PFSK-1 (cell line): ENCODE results near the gene CPA4.

Source experiments
- FOXP2 ChIP-seq: optimal IDR thresholded peaks from 2 replicates; pipeline ENCODE3; 2011; ENCODE audit warnings: borderline replicate concordance, control low read depth, inconsistent platforms; ENCODE audit not compliant: insufficient read depth; ENCODE audit errors: extremely low read length, extremely low read depth
- POLR2AphosphoS5 ChIP-seq: IDR thresholded peaks from 2 replicates; pipeline ENCODE4 v1.6.1; 2012; ENCODE audit warnings: low read depth, mild to moderate bottlenecking, control low read depth, low read length, moderate library complexity
- SIN3A ChIP-seq: IDR thresholded peaks from 2 replicates; pipeline ENCODE4 v1.6.1; 2012; ENCODE audit warnings: mild to moderate bottlenecking, low read length, moderate library complexity, borderline replicate concordance; ENCODE audit not compliant: insufficient read depth
- TAF1 ChIP-seq: IDR thresholded peaks from 2 replicates; pipeline ENCODE4 v1.6.1; 2012; ENCODE audit warnings: low read length, control low read depth, borderline replicate concordance; ENCODE audit not compliant: insufficient read depth
- TF ChIP-seq, protein P1 (sequence below), 2 experiments: IDR thresholded peaks; 2 replicates each; pipeline versions ENCODE4 v1.6.1 to v1.8.0; 2011 to 2012; ENCODE audit warnings: low read depth in 2 of 2, low read length in 2 of 2, control low read depth in 1 of 2, inconsistent platforms in 1 of 2, mild to moderate bottlenecking in 1 of 2, moderate library complexity in 1 of 2; ENCODE audit not compliant: insufficient read depth in 1 of 2

Gene CPA4

DNA sequence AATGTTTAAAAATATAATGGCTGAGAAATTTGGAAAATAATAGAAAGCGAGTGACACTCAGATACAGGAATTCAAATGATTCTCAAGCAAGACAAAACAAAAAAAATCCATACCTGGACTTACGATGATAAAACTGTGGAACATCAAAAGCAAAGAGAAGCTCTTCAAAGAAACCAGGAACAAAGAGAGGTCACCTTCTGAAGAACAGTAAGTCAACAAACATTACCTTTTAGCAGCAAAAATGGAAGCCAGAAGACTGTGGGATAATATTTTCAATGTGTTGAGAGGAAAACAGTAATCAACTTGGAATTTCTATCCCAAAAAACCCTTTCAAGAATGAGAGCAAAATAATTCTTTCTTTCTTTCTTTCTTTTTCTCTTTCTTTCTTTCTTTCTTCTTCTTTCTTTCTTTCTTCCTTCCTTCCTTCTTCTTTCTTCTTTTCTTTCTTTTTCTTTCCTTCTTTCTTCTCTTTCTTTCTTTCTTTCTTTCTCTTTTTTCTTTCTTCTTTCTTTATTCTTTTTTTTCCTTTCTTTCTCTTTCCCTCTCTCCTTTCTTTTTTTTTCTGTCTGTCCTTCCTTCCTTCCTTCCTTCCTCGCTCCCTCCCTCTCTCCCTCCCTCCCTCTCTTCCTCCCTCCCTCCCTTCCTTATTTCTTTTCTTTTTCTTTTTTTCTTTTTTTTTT, 49.9 kb downstream of the CPA4 start:
- no peak for TF ChIP-seq FOXP2
- TF ChIP-seq TAF1: no peak
- TF ChIP-seq SIN3A: no peak
- TF ChIP-seq, protein P1, sequence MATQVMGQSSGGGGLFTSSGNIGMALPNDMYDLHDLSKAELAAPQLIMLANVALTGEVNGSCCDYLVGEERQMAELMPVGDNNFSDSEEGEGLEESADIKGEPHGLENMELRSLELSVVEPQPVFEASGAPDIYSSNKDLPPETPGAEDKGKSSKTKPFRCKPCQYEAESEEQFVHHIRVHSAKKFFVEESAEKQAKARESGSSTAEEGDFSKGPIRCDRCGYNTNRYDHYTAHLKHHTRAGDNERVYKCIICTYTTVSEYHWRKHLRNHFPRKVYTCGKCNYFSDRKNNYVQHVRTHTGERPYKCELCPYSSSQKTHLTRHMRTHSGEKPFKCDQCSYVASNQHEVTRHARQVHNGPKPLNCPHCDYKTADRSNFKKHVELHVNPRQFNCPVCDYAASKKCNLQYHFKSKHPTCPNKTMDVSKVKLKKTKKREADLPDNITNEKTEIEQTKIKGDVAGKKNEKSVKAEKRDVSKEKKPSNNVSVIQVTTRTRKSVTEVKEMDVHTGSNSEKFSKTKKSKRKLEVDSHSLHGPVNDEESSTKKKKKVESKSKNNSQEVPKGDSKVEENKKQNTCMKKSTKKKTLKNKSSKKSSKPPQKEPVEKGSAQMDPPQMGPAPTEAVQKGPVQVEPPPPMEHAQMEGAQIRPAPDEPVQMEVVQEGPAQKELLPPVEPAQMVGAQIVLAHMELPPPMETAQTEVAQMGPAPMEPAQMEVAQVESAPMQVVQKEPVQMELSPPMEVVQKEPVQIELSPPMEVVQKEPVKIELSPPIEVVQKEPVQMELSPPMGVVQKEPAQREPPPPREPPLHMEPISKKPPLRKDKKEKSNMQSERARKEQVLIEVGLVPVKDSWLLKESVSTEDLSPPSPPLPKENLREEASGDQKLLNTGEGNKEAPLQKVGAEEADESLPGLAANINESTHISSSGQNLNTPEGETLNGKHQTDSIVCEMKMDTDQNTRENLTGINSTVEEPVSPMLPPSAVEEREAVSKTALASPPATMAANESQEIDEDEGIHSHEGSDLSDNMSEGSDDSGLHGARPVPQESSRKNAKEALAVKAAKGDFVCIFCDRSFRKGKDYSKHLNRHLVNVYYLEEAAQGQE (IDR thresholded peaks at IDR 0.05; ENCODE audit: insufficient read depth in 1 of 2, low read depth in 2 of 2, low read length in 2 of 2): no peak
- TF ChIP-seq POLR2AphosphoS5: no peak

DNA sequence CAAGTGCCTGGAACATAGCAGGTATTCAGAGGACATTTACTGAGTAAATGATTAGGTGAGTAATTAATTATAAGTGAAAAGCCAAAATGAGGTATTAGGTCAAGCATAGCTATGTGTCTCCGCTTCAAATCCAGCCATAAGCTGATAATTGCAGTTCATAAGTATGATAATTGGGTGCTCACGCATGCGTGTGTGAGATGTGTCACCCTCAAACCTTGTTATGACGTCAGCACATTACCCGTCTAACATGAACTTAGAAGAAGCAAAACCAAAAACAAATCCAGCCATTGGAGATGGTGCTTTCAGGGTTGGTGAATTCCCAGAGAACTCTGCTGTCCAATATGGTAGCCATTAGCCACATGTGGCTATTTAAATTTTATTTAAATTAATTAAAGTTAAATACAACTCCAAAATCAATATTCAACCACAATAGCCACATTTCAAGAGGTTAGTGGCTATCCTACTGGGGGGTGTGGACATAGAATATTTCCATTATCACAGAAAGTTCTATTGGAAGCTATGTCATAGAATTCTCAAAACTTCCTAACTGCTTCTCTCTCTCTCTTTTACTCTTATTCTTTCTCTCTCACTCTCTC, 51.4 kb downstream of the CPA4 start, which contains the start of gene CPA5:
CPA5 (plus strand) TSS at position 546 of the 596 bp plus-strand sequence. CDS start 1,670 bp downstream, outside the sequence.
- no peak for TF ChIP-seq SIN3A
- no peak for TF ChIP-seq POLR2AphosphoS5
- TF ChIP-seq TAF1: no peak
- TF ChIP-seq FOXP2: no peak
- TF ChIP-seq, protein P1 (IDR thresholded peaks at IDR 0.05; ENCODE audit: insufficient read depth in 1 of 2, low read depth in 2 of 2, low read length in 2 of 2): no peak

DNA sequence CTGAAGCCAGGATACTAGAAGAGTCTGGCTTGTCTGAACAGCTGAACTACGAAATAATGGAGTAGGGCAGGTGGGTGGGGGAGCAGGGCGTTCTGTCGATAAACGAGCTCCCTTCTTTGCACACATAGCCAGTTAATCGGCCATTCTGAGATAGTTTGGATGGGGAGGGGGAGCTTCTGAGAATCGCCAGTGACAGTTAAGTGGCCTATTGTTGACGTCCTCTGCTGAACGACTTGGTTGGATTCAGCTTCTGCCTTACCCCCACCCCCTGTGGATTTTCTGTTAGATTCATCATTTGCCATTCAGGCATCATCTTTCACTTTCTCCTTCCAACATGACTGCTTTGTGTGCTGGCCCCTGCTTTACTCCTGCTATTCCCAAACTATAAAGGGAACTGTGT, 52.2 kb downstream of the CPA4 start:
- TF ChIP-seq TAF1 (no peak), SIN3A (no peak), FOXP2 (no peak), POLR2AphosphoS5 (no peak)
- TF ChIP-seq, protein P1 (IDR thresholded peaks at IDR 0.05; ENCODE audit: insufficient read depth in 1 of 2, low read depth in 2 of 2, low read length in 2 of 2): no peak

DNA sequence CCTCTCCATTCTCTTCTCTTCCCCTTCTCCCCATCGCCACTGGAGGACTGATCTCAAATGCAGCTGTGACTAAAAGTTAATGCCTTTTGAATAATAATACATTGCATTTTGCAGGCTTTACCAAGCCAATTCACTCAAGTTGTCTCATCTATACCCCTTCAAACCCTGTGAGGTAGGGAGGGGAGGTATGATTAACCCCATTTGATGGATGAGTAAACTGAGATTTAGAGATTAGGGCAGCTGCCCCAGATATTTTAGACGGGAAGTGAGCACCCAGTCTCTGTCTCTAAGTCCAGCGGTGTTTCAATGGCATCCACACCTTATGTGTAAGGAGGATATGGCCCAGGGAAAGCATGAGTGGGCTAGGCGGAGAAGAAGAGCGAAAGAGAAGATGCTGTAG, 52.8 kb downstream of the CPA4 start:
- no peak for TF ChIP-seq FOXP2
- no peak for TF ChIP-seq POLR2AphosphoS5
- TF ChIP-seq, protein P1 (IDR thresholded peaks at IDR 0.05; ENCODE audit: insufficient read depth in 1 of 2, low read depth in 2 of 2, low read length in 2 of 2): no peak
- no peak for TF ChIP-seq TAF1
- no peak for TF ChIP-seq SIN3A
